ENCODE data around the gene RILPL1.
"Not testable (repeated sequence)": the region's sequence is repeated elsewhere in the genome, so short reads cannot be mapped to it uniquely, and the experiment has no call there.

Gene RILPL1

DNA sequence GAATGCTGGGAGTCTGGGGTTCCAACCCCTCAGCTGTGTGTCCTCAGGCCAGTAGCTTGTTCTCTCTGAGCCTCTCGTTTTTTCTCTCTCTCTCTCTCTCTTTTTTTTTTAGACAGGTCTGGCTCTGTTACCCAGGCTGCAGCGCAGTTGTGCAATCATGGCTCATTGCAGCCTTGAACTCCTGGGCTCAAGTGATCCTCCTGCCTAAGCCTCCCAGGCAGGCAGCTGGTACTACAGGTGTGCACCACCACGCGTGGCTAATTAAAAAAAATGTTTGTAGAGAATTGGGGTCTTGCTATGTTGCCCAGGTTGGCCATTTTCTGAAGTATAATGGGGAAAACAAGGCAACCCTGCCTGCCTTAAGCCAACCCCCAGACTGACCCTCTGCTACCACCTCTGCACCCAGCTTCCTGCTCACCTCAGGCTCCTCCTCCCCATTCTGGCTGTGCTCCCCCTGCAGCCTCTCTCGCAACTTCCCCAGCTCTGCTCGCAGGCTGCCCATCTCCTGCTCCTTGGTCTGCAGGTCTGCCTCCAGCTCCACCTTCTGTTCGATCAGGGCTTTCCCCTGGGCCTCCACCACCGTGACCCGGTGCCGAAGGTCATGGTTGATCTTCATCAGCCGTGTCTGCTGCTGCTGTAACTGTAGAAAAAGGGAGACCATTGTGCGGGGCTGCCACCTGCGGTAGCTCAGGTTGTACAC, 35.2 kb downstream of the RILPL1 start:
- DNase-seq: no peak
- Histone ChIP-seq H3K27me3 (replicated peaks; ENCODE audit: control insufficient read depth, insufficient read depth, low read length, poor library complexity, severe bottlenecking) (no peaks in the 10 kb centered on the region), H3K4me3 (ENCODE audit: insufficient read depth, low read depth, low read length, poor library complexity, severe bottlenecking) (no peak overlapping the region), H3K9me3 (ENCODE audit: control insufficient read depth, low read length) (no peaks in the 10 kb centered on the region), H3K36me3 (ENCODE audit: control insufficient read depth, insufficient read depth, low read length) (no peaks in the 10 kb centered on the region), H3K4me1 (ENCODE audit: control insufficient read depth, insufficient read depth, low read length, poor library complexity, severe bottlenecking) (no peaks in the 10 kb centered on the region), H3K27ac (ENCODE audit: insufficient read depth, low read length, poor library complexity, severe bottlenecking) (no peak overlapping the region)

DNA sequence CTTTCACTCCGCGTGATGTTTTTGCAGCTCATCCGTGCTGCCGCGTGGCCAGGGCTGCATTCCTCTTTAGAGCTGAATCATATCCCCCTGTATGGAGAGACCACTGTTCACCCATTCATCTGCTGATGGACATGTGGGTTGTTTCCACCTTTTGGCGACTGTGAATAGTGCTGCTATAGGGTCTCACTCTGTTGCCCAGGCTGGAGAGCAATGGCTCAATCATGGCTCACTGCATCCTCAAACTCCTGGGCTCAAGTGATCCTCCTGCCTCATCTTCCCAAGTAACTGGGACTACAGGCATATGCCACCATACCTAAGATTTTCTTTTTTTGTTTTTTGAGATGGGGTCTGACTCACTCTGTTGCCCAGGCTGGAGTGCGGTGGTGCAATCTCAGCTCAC, 36.5 kb downstream of the RILPL1 start:
- no peaks in the 10 kb centered on the region for H3K27me3 ChIP-seq (replicated peaks; ENCODE audit: control insufficient read depth, insufficient read depth, low read length, poor library complexity, severe bottlenecking)
- no peak for DNase-seq
- H3K36me3 ChIP-seq (ENCODE audit: control insufficient read depth, insufficient read depth, low read length): no peaks in the 10 kb centered on the region
- H3K4me3 ChIP-seq (ENCODE audit: insufficient read depth, low read depth, low read length, poor library complexity, severe bottlenecking): no peak overlapping the region
- H3K4me1 ChIP-seq (ENCODE audit: control insufficient read depth, insufficient read depth, low read length, poor library complexity, severe bottlenecking): no peaks in the 10 kb centered on the region
- no peaks in the 10 kb centered on the region for H3K9me3 ChIP-seq (ENCODE audit: control insufficient read depth, low read length)
- H3K27ac ChIP-seq (ENCODE audit: insufficient read depth, low read length, poor library complexity, severe bottlenecking): no peak overlapping the region

DNA sequence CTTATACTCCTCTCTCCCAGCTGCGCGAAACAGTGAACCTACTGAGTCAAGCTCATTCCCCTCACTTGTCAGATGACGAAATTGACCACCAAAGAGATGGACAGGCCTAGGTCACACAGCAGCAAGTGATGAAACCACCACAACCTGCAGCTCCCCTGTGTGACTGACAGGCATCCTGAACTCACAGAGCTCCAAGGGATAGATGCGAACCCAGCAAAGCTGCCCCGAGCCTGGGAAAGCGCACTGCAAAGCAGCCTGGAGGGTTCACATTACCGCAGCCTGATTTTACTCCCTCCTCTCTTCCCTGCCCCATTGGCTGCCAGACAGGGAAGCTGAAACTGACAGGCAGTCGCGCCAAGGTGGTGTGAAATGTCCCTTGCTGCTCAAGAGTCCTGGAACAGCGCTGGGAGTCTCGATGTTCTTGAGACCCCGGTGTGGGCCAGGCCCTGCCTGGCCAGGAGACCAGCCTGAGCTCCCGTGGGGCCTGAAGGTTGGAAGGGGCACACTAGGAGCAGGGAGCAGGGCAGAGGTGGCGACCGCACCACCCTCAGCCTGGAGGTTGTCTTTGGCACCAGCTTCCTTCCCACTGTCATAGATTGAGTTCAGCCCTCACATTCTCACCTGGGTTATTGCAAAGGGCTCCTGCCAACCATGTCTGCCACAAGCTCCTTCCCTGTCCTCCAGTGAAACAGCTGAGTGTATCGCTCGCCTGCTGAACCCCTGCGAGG, 39.2 kb downstream of the RILPL1 start:
- Histone ChIP-seq H3K9me3 (ENCODE audit: control insufficient read depth, low read length) (no peaks in the 10 kb centered on the region), H3K4me3 (ENCODE audit: insufficient read depth, low read depth, low read length, poor library complexity, severe bottlenecking) (no peak overlapping the region), H3K27ac (ENCODE audit: insufficient read depth, low read length, poor library complexity, severe bottlenecking) (no peak overlapping the region), H3K4me1 (ENCODE audit: control insufficient read depth, insufficient read depth, low read length, poor library complexity, severe bottlenecking) (no peaks in the 10 kb centered on the region), H3K36me3 (ENCODE audit: control insufficient read depth, insufficient read depth, low read length) (no peaks in the 10 kb centered on the region), H3K27me3 (replicated peaks; ENCODE audit: control insufficient read depth, insufficient read depth, low read length, poor library complexity, severe bottlenecking) (no peaks in the 10 kb centered on the region)
- no peak for DNase-seq

DNA sequence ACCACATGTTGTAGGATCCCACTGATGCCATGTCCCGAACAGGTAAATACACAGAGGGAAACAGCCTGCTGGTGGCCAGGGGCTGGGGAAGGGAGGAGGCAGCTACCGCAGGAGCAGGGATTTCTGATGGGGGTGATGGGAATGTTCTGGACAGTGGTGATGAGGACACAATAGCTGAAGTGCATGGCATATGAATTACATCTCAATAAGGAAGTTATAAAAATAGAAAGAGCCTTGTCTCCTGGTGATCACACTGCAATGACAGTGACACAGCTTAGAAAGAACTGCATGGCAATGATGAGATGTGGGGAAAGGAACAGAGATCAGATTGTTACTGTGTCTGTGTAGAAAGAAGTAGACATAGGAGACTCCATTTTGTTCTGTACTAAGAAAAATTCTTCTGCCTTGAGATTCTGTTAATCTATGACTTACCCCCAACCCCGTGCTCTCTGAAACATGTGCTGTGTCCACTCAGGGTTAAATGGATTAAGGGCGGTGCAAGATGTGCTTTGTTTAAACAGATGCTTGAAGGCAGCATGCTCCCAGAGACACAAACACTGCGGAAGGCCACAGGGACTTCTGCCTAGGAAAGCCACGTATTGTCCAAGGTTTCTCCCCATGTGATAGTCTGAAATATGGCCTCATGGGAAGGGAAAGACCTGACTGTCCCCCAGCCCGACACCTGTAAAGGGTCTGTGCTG, 41.0 kb downstream of the RILPL1 start:
- H3K9me3 ChIP-seq (ENCODE audit: control insufficient read depth, low read length); H3K4me1 ChIP-seq (ENCODE audit: control insufficient read depth, insufficient read depth, low read length, poor library complexity, severe bottlenecking); DNase-seq; H3K27ac ChIP-seq (ENCODE audit: insufficient read depth, low read length, poor library complexity, severe bottlenecking); H3K27me3 ChIP-seq (replicated peaks; ENCODE audit: control insufficient read depth, insufficient read depth, low read length, poor library complexity, severe bottlenecking); H3K36me3 ChIP-seq (ENCODE audit: control insufficient read depth, insufficient read depth, low read length); H3K4me3 ChIP-seq (ENCODE audit: insufficient read depth, low read depth, low read length, poor library complexity, severe bottlenecking): not testable (repeated sequence)

DNA sequence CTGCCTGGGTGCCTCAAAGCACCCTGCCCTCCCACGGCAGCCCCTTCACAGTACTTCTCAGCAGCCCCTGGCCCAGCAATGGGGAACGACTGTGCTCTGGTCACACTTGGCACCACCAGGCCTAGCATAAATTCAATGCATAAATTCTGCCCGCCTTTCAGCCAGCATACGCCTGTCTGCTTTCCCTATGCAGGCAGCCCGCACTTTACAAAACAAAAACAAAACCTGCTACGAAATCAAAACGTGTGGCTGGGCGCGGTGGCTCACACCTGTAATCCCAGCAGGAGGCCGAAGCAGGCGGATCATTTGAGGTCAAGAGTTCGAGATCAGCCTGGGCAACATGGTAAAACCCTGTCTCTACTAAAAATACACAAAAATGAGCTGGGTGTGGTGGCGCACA, 42.0 kb downstream of the RILPL1 start:
- Histone ChIP-seq H3K27me3 (replicated peaks; ENCODE audit: control insufficient read depth, insufficient read depth, low read length, poor library complexity, severe bottlenecking) (no peaks in the 10 kb centered on the region), H3K36me3 (ENCODE audit: control insufficient read depth, insufficient read depth, low read length) (no peaks in the 10 kb centered on the region)
- no peak for DNase-seq

DNA sequence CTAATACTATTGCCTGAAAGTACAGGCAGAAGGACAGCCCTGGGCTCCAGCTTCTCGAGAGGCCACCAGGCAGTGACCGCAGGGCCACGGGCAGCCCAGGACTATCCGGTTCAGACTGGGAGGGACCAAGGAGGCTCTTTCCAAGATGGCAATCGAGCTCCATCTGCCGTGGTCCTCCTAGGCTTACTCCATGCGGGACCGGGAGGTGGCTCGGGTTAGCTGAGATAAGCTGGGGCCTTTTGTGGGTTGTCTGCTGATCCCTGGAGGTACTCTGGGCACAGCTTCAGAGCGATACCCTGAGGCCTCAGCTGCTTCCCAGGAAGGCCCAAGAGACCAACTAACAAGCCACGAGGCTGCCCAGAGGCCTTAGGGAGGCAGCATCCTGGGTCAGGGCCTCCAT, 42.5 kb downstream of the RILPL1 start:
- H3K4me3 ChIP-seq (ENCODE audit: insufficient read depth, low read depth, low read length, poor library complexity, severe bottlenecking): no peak overlapping the region
- no peaks in the 10 kb centered on the region for H3K27me3 ChIP-seq (replicated peaks; ENCODE audit: control insufficient read depth, insufficient read depth, low read length, poor library complexity, severe bottlenecking)
- no peaks in the 10 kb centered on the region for H3K9me3 ChIP-seq (ENCODE audit: control insufficient read depth, low read length)
- DNase-seq: no peak
- H3K36me3 ChIP-seq (ENCODE audit: control insufficient read depth, insufficient read depth, low read length): no peaks in the 10 kb centered on the region
- H3K27ac ChIP-seq (ENCODE audit: insufficient read depth, low read length, poor library complexity, severe bottlenecking): no peak overlapping the region
- no peaks in the 10 kb centered on the region for H3K4me1 ChIP-seq (ENCODE audit: control insufficient read depth, insufficient read depth, low read length, poor library complexity, severe bottlenecking)

More for the DNA sequence above, 42.0 kb downstream of the RILPL1 start:
- no peaks in the 10 kb centered on the region for H3K4me1 ChIP-seq (ENCODE audit: control insufficient read depth, insufficient read depth, low read length, poor library complexity, severe bottlenecking)
- no peak overlapping the region for H3K4me3 ChIP-seq (ENCODE audit: insufficient read depth, low read depth, low read length, poor library complexity, severe bottlenecking)
- no peak overlapping the region for H3K27ac ChIP-seq (ENCODE audit: insufficient read depth, low read length, poor library complexity, severe bottlenecking)
- no peaks in the 10 kb centered on the region for H3K9me3 ChIP-seq (ENCODE audit: control insufficient read depth, low read length)

DNA sequence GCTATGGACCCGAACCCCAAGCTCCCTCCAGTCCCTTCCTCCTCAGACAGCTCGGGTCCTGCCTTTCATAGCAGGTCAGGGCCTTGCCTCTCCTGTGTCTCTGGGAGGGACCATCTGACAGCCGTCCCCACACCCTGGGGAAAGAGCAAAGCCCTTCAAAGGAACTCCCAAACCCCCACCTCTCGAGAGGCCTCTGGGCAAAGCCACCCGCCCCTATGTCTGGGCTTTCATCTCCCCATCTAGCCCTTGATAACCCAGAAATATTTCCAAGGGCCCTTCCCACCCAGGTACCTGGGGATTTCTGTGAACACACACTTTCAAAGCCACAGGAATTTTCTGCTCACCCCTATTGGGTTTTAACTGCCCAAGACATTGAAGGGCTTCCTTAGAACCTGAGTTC, 43.4 kb downstream of the RILPL1 start:
- no peaks in the 10 kb centered on the region for H3K4me1 ChIP-seq (ENCODE audit: control insufficient read depth, insufficient read depth, low read length, poor library complexity, severe bottlenecking)
- H3K27me3 ChIP-seq (replicated peaks; ENCODE audit: control insufficient read depth, insufficient read depth, low read length, poor library complexity, severe bottlenecking): no peaks in the 10 kb centered on the region
- no peaks in the 10 kb centered on the region for H3K9me3 ChIP-seq (ENCODE audit: control insufficient read depth, low read length)
- H3K27ac ChIP-seq (ENCODE audit: insufficient read depth, low read length, poor library complexity, severe bottlenecking): no peak overlapping the region
- no peaks in the 10 kb centered on the region for H3K36me3 ChIP-seq (ENCODE audit: control insufficient read depth, insufficient read depth, low read length)
- H3K4me3 ChIP-seq (ENCODE audit: insufficient read depth, low read depth, low read length, poor library complexity, severe bottlenecking): no peak overlapping the region
- DNase-seq: no peak

DNA sequence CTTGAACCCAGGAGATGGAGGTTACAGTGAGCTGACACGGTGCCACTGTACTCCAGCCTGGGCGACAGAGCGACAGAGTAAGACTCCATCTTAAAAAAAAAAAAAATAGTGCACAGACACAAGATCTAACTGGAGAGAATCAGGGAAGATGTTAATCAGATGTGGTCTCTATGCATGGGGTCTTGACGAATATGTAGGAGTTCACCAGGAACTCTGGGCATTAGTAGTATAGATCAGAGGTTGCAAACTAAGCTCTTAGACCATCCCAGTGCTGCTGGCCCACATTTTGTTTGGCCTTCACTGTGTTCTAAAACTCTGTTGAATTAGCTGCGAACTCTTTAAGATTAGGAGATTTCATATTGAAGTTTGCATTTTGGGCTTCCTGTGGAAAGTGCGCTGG, 43.9 kb downstream of the RILPL1 start:
- Histone ChIP-seq H3K4me3 (ENCODE audit: insufficient read depth, low read depth, low read length, poor library complexity, severe bottlenecking) (no peak overlapping the region), H3K27ac (ENCODE audit: insufficient read depth, low read length, poor library complexity, severe bottlenecking) (no peak overlapping the region), H3K9me3 (ENCODE audit: control insufficient read depth, low read length) (no peaks in the 10 kb centered on the region), H3K27me3 (replicated peaks; ENCODE audit: control insufficient read depth, insufficient read depth, low read length, poor library complexity, severe bottlenecking) (no peaks in the 10 kb centered on the region), H3K4me1 (ENCODE audit: control insufficient read depth, insufficient read depth, low read length, poor library complexity, severe bottlenecking) (no peaks in the 10 kb centered on the region), H3K36me3 (ENCODE audit: control insufficient read depth, insufficient read depth, low read length) (no peaks in the 10 kb centered on the region)
- no peak for DNase-seq

DNA sequence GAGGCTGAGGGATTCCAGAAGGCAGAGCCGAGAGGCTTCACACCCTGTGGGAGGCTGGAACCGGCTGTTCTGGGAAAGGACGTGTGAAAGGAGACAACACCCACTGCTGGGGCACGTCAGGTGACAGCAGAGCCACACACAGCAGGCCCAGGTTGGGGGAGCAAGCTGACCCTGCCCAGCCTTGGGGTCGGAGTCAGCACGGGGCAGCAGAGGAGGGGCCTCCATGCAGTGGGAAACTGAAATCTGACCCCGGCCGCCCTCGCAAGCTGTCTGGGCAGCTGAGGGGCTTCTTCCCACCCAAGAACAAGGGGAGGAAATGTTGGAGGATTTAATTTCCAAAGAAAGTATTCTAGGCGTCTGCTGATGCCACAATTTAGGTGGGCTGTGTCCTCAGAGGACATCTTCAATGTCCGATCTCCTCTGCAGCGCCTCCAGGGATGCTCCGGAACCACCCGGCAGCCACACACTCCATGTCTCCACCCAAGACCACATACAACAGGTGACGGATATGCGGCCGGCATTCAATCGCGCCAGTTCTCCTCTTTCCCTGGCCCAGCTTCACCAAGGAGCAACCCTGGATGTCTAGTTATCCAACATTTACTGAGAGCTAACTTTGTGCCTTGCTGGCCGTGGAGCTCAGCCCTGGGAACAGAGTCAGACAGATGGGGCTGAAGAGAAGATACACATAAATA, 44.8 kb downstream of the RILPL1 start:
- Histone ChIP-seq H3K4me3 (ENCODE audit: insufficient read depth, low read depth, low read length, poor library complexity, severe bottlenecking) (no peak overlapping the region), H3K27me3 (replicated peaks; ENCODE audit: control insufficient read depth, insufficient read depth, low read length, poor library complexity, severe bottlenecking) (no peaks in the 10 kb centered on the region), H3K36me3 (ENCODE audit: control insufficient read depth, insufficient read depth, low read length) (no peaks in the 10 kb centered on the region), H3K9me3 (ENCODE audit: control insufficient read depth, low read length) (no peaks in the 10 kb centered on the region), H3K27ac (ENCODE audit: insufficient read depth, low read length, poor library complexity, severe bottlenecking) (no peak overlapping the region), H3K4me1 (ENCODE audit: control insufficient read depth, insufficient read depth, low read length, poor library complexity, severe bottlenecking) (peaks cover 6% of the 10 kb centered on the region)
- no peak for DNase-seq

All from effector memory CD4-positive, alpha-beta T cell (primary cell).